Measurements from ENCODE around the gene SERPINI1. TPM values are rescaled to one million over a fixed set of nuclear protein-coding genes. Genes with fewer than 3 reads are reported as not detected.

The SERPINI1 gene
- total and polyA plus RNA-seq, 2 of the 8 experiments (the other 6 are each of a cell fraction or from before 2014, with no cell fraction given), result 5.3 to 9.9 TPM

GRCh38 chr3:167729591-167729990 is 5.9 kb upstream of the SERPINI1 start:
- no peak overlapping the region for H2BK20ac ChIP-seq (ENCODE audit: low read length)
- H3K18ac ChIP-seq (ENCODE audit: extremely low read depth, low read length), result no peak overlapping the region
- no peak overlapping the region for H3K27ac ChIP-seq (ENCODE audit: low read depth, low read length)
- ChIA-PET POLR2A (ENCODE audit: partially characterized antibody) (no interaction called here), CTCF (ENCODE audit: partially characterized antibody) (interaction anchor here (0.8 to 1.1 kb wide), 3 partner anchors 12 to 236 kb away, joined by 3 read pairs; no protein-coding TSS in a partner anchor)
- H3K27me3 ChIP-seq (replicated peaks in 1 of 4; ENCODE audit: control insufficient read depth in 3 of 4, extremely low read depth in 1 of 4, insufficient read depth in 3 of 4, low read length in 3 of 4), result no peaks in the 10 kb centered on the region
- H2AK5ac ChIP-seq (ENCODE audit: low read depth, low read length), result no peak overlapping the region
- no peaks in the 10 kb centered on the region for H3K79me1 ChIP-seq (ENCODE audit: low read depth, low read length)
- H3K4me1 ChIP-seq (replicated peaks in 1 of 4; ENCODE audit: control insufficient read depth in 3 of 4, insufficient read depth in 4 of 4, low read length in 3 of 4), result peaks cover 0 to 11% (median 6%) of the 10 kb centered on the region in 4 experiments; a peak in 4 of 7 replicates
- H3K4me3 ChIP-seq (ENCODE audit: extremely low read depth in 1 of 4, insufficient read depth in 2 of 4, low read depth in 3 of 4, low read length in 4 of 4), result no peak overlapping the region
- peaks cover 14 to 19% of the 10 kb centered on the region in 2 experiments for H4K20me1 ChIP-seq (replicated peaks in 1 of 2; ENCODE audit: control insufficient read depth in 1 of 2, insufficient read depth in 2 of 2, low read length in 2 of 2)
- H3K4me2 ChIP-seq (ENCODE audit: insufficient read depth in 1 of 2, low read depth in 2 of 2, low read length in 2 of 2), result no peak overlapping the region
- H2BK120ac ChIP-seq (replicated peaks; ENCODE audit: low read depth, low read length), result no peak overlapping the region
- H3K23me2 ChIP-seq (ENCODE audit: low read depth, low read length), result no peaks in the 10 kb centered on the region
- no peak overlapping the region for H4K8ac ChIP-seq (ENCODE audit: extremely low read depth, insufficient read depth, low read length)
- FAIRE-seq (no peak), DNase-seq (ENCODE audit: low read depth in 1 of 2, low spot score in 2 of 2) (no peak)
- no peak overlapping the region for H3K14ac ChIP-seq (ENCODE audit: insufficient read length)
- H4K5ac ChIP-seq (ENCODE audit: insufficient read length, low read depth, low read length), result no peak overlapping the region
- H3K9ac ChIP-seq (replicated peaks in 1 of 4; ENCODE audit: extremely low read depth in 1 of 4, low read depth in 3 of 4, low read length in 3 of 4), result no peak overlapping the region
- H3K23ac ChIP-seq (ENCODE audit: insufficient read length), result no peak overlapping the region
- no peak overlapping the region for H2BK12ac ChIP-seq (ENCODE audit: low read depth, low read length)
- no peak for TF ChIP-seq TAF1 (IDR thresholded peaks at IDR 0.05; ENCODE audit: low read depth, low read length)
- no peak for TF ChIP-seq CHD1 (IDR thresholded peaks at IDR 0.05; ENCODE audit: low read depth, low read length)
- no peak for TF ChIP-seq TCF12 (IDR thresholded peaks at IDR 0.05; ENCODE audit: low read depth, low read length)
- no peaks in the 10 kb centered on the region for H3K9me3 ChIP-seq (ENCODE audit: insufficient read depth in 2 of 2, low read depth in 1 of 2, low read length in 1 of 2)
- no peak overlapping the region for H4K91ac ChIP-seq (replicated peaks; ENCODE audit: insufficient read length, low read length)
- H3K56ac ChIP-seq (replicated peaks; ENCODE audit: insufficient read length, low read depth, low read length), result no peak overlapping the region
- 86% methylated on average over 2 of the region's 2 CpGs; no CpG with 5 or more reads in 1 of the 2 experiments for WGBS, 2 experiments (ENCODE audit: extremely low coverage in 1 of 2, insufficient coverage in 1 of 2, insufficient read length in 1 of 2, insufficient replicate concordance in 2 of 2, low coverage in 1 of 2, low lambda C conversion rate in 2 of 2, missing lambda C conversion rate in 1 of 2)
- no peak overlapping the region for H2BK5ac ChIP-seq (ENCODE audit: low read depth, low read length)
- peaks cover 20 to 94% of the 10 kb centered on the region in 2 experiments for H3K79me2 ChIP-seq (ENCODE audit: control insufficient read depth in 1 of 2, insufficient read depth in 2 of 2, low read length in 2 of 2)
- H2AFZ ChIP-seq (ENCODE audit: low read length), result no peak overlapping the region
- no peak overlapping the region for H2BK15ac ChIP-seq (ENCODE audit: low read length)
- H3K4ac ChIP-seq (replicated peaks; ENCODE audit: insufficient read length, low read depth, low read length), result no peak overlapping the region
- no peaks in the 10 kb centered on the region; a peak in 1 of 8 replicates for H3K36me3 ChIP-seq (ENCODE audit: control insufficient read depth in 2 of 4, insufficient read depth in 4 of 4, low read length in 3 of 4)

Measured in H1 (cell line).